OCI-LY1 (cell line): ENCODE data around the gene CXCR6.

ENCODE experiments used
- EZH2 ChIP-seq: fragments of 200-600 bp; sonication (generic), shearing (Covaris generic); IDR thresholded peaks from 2 replicates; pipeline ENCODE4 v1.8.0; 2017; ENCODE audit warnings: borderline replicate concordance, mixed run types, mild to moderate bottlenecking, antibody characterized with exemption, low read length, moderate library complexity, mixed read lengths
- TF ChIP-seq, protein P1 (sequence below): fragments of 200-600 bp; sonication (generic), shearing (Covaris generic); IDR thresholded peaks from 2 replicates; pipeline ENCODE4 v1.5.1; 2017; ENCODE audit warnings: mild to moderate bottlenecking, antibody characterized with exemption, low read length, moderate library complexity, mixed read lengths

DNA sequence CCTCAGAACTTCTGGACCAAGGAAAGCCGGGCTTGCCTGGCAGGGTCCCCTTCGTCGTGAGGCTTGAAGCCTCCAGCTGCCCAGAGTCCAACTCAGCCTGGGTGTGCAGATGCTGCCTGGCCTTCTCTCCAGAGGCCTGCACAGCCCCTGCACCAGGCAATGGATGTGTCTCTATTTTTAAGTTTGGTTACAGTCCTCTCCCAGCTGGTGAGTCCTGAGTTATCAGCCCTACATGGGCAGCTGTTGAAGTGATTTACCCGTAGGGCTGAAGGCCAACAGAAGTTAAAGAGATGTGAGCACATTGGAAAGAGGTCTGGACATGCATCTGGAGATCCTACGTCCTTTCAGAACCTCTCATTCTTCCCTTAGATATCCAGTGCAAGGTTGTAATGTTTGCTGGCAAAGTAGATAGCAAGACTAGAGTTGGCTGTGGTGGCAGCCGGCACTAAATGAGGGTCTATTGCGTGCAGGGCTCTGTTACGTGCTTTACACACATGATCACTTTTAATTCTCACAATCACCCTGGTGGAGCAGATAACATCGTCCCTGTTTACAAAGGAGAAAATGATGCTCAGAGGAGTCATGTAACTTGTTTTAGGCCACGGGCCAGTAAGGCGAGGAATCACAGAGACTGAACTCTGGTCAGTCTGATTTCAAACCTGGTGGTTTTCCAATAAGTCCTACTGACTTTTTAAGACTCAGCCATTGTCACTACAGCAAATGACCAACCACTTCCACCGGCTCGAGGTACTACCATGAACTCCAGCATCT, 42.5 kb downstream of the CXCR6 start:
- TF ChIP-seq, protein P1, sequence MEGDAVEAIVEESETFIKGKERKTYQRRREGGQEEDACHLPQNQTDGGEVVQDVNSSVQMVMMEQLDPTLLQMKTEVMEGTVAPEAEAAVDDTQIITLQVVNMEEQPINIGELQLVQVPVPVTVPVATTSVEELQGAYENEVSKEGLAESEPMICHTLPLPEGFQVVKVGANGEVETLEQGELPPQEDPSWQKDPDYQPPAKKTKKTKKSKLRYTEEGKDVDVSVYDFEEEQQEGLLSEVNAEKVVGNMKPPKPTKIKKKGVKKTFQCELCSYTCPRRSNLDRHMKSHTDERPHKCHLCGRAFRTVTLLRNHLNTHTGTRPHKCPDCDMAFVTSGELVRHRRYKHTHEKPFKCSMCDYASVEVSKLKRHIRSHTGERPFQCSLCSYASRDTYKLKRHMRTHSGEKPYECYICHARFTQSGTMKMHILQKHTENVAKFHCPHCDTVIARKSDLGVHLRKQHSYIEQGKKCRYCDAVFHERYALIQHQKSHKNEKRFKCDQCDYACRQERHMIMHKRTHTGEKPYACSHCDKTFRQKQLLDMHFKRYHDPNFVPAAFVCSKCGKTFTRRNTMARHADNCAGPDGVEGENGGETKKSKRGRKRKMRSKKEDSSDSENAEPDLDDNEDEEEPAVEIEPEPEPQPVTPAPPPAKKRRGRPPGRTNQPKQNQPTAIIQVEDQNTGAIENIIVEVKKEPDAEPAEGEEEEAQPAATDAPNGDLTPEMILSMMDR = no peak
- no peak for TF ChIP-seq EZH2
